ENCODE results near the gene MYRIP.

The MYRIP gene

GRCh38 chr3:39910135-39910534, 100.7 kb downstream of the MYRIP start:
- no peak for TF ChIP-seq CTCF (IDR thresholded peaks at IDR 0.05; ENCODE audit: control extremely low read depth, extremely low read depth, low read depth, missing control alignments)
- no peak for DNase-seq (ENCODE audit: extremely low spot score)
- ChIA-PET CTCF (no interaction called here), POLR2A (no interaction called here)

GRCh38 chr3:39910826-39911464, 101.5 kb downstream of the MYRIP start:
- POLR2A ChIA-PET: no interaction called here
- TF ChIP-seq CTCF (IDR thresholded peaks at IDR 0.05; ENCODE audit: control extremely low read depth, extremely low read depth, low read depth, missing control alignments): no peak
- DNase-seq (ENCODE audit: extremely low spot score): no peak
- CTCF ChIA-PET: no interaction called here

GRCh38 chr3:39911465-39912309, 102.3 kb downstream of the MYRIP start:
- no peak for DNase-seq (ENCODE audit: extremely low spot score)
- POLR2A ChIA-PET: no interaction called here
- no peak for TF ChIP-seq CTCF (IDR thresholded peaks at IDR 0.05; ENCODE audit: control extremely low read depth, extremely low read depth, low read depth, missing control alignments)
- CTCF ChIA-PET: no interaction called here

GRCh38 chr3:39915027-39915426, 105.6 kb downstream of the MYRIP start:
- ChIA-PET CTCF (interaction anchor here (1.3 kb wide), 1 partner anchor 11 kb away, joined by 4 read pairs; no protein-coding TSS in a partner anchor), POLR2A (no interaction called here)
- DNase-seq (ENCODE audit: extremely low spot score): no peak
- no peak for TF ChIP-seq CTCF (IDR thresholded peaks at IDR 0.05; ENCODE audit: control extremely low read depth, extremely low read depth, low read depth, missing control alignments)

GRCh38 chr3:39917065-39917773, 107.8 kb downstream of the MYRIP start:
- CTCF ChIA-PET: no interaction called here
- POLR2A ChIA-PET: no interaction called here
- TF ChIP-seq CTCF (IDR thresholded peaks at IDR 0.05; ENCODE audit: control extremely low read depth, extremely low read depth, low read depth, missing control alignments): no peak
- DNase-seq (ENCODE audit: extremely low spot score): no peak

- CTCF ChIA-PET: no interaction called here
Measured at GRCh38 chr3:39919281-39919680, 109.9 kb downstream of the MYRIP start.

More at GRCh38 chr3:39919281-39919680, 109.9 kb downstream of the MYRIP start:
- no peak for TF ChIP-seq CTCF (IDR thresholded peaks at IDR 0.05; ENCODE audit: control extremely low read depth, extremely low read depth, low read depth, missing control alignments)
- no peak for DNase-seq (ENCODE audit: extremely low spot score)
- POLR2A ChIA-PET: no interaction called here

All from GM10248 (cell line).